IMR-90 (cell line): ENCODE measurements around the gene TMA7. TPM values are rescaled to one million over a fixed set of nuclear protein-coding genes. Genes with fewer than 3 reads are reported as not detected.

Experiments used
- ATAC-seq: fragments of 200-7000 bp; cut with Tn5 transposase; 2 replicates; pipeline ENCODE4 v1.9.1; 2020; ENCODE audit warnings: low read depth, mild to moderate bottlenecking, moderate library complexity
- BruUV-seq: library from RNA; stranded (reverse); fragments of 400-500 nt; replicated peaks from 2 replicates; lab custom pipeline; 2021; lab: Mats Ljungman, UMichigan
- CTCF ChIA-PET: fragments of 300-600 bp; formaldehyde crosslinking; extraction: SDS; loops from one replicate; lab custom pipeline; 2021; ENCODE audit warnings: antibody characterized with exemption; lab: Yijun Ruan, JAX
- POLR2A ChIA-PET: fragments of 300-600 bp; sonication (Branson Sonifier 250); formaldehyde crosslinking; loops from one replicate; lab custom pipeline; 2022; ENCODE audit warnings: antibody characterized with exemption; ENCODE audit not compliant: unreplicated experiment; lab: Charles Lee
- DNase-seq: peaks from one replicate; pipeline ENCODE4 v3.0.0; 2013
- H2AFZ ChIP-seq: replicated peaks from 2 replicates; pipeline ENCODE3; 2013; ENCODE audit warnings: low read length, mild to moderate bottlenecking; ENCODE audit not compliant: poor library complexity
- H2AK5ac ChIP-seq: 2 replicates; pipeline ENCODE4 v1.6.1; 2013; ENCODE audit warnings: low read depth, low read length, inconsistent platforms
- H2AK9ac ChIP-seq: replicated peaks from 2 replicates; pipeline ENCODE3; 2013; ENCODE audit warnings: mild to moderate bottlenecking, low read depth, low read length, moderate library complexity; ENCODE audit not compliant: poor library complexity
- H2BK120ac ChIP-seq: 2 replicates; pipeline ENCODE4 v1.6.1; 2013; ENCODE audit warnings: low read depth, low read length, inconsistent platforms
- H2BK15ac ChIP-seq: 3 replicates; pipeline ENCODE4 v1.6.1; 2013; ENCODE audit warnings: low read depth, low read length, inconsistent platforms
- H2BK20ac ChIP-seq: 2 replicates; pipeline ENCODE4 v1.6.1; 2013; ENCODE audit warnings: low read depth, mild to moderate bottlenecking, inconsistent platforms, low read length, moderate library complexity
- H2BK5ac ChIP-seq: 2 replicates; pipeline ENCODE4 v1.6.1; 2013; ENCODE audit warnings: mild to moderate bottlenecking, low read depth, low read length, inconsistent platforms; ENCODE audit not compliant: poor library complexity, severe bottlenecking
- H3K14ac ChIP-seq: replicated peaks from 2 replicates; pipeline ENCODE4 v1.6.1; 2013; ENCODE audit warnings: low read depth, low read length, inconsistent platforms
- H3K18ac ChIP-seq: 2 replicates; pipeline ENCODE4 v1.6.1; 2013; ENCODE audit warnings: low read depth, low read length, control low read depth
- H3K23ac ChIP-seq: 2 replicates; pipeline ENCODE4 v1.6.1; 2013; ENCODE audit warnings: low read depth, low read length, inconsistent platforms
- H3K27ac ChIP-seq: 2 replicates; pipeline ENCODE4 v1.5.1; 2013; ENCODE audit warnings: mild to moderate bottlenecking, control low read depth, low read length; ENCODE audit not compliant: insufficient read depth
- H3K27me3 ChIP-seq: 2 replicates; pipeline ENCODE4 v1.6.1; 2013; ENCODE audit warnings: low read length; ENCODE audit not compliant: control insufficient read depth, insufficient read depth
- H3K36me3 ChIP-seq: 2 replicates; pipeline ENCODE4 v1.6.1; 2013; ENCODE audit warnings: low read length, mixed read lengths; ENCODE audit not compliant: control insufficient read depth, insufficient read depth
- H3K4ac ChIP-seq: 2 replicates; pipeline ENCODE4 v1.6.1; 2013; ENCODE audit warnings: low read depth, low read length, inconsistent platforms
- H3K4me1 ChIP-seq: 2 replicates; pipeline ENCODE4 v1.6.1; 2013; ENCODE audit warnings: low read length, mixed read lengths; ENCODE audit not compliant: control insufficient read depth, insufficient read depth
- H3K4me2 ChIP-seq: 2 replicates; pipeline ENCODE4 v1.6.1; 2013; ENCODE audit warnings: low read depth, mild to moderate bottlenecking, control low read depth, low read length, moderate library complexity
- H3K4me3 ChIP-seq: 2 replicates; pipeline ENCODE4 v1.5.1; 2013; ENCODE audit warnings: low read depth, mild to moderate bottlenecking, control low read depth, low read length, moderate library complexity; ENCODE audit not compliant: insufficient read depth
- H3K56ac ChIP-seq: 2 replicates; pipeline ENCODE4 v1.6.1; 2013; ENCODE audit warnings: low read length, inconsistent platforms; ENCODE audit not compliant: insufficient read depth; ENCODE audit errors: extremely low read depth
- H3K79me1 ChIP-seq, 2 experiments: 2 replicates each; pipeline ENCODE4 v1.6.1; 2013; ENCODE audit warnings: low read length in 2 of 2, inconsistent platforms in 1 of 2, low read depth in 1 of 2
- H3K9ac ChIP-seq: 2 replicates; pipeline ENCODE4 v1.6.1; 2013; ENCODE audit warnings: low read depth, low read length, control low read depth
- H3K9me1 ChIP-seq: 2 replicates; pipeline ENCODE4 v1.6.1; 2013; ENCODE audit warnings: low read length, inconsistent platforms; ENCODE audit not compliant: insufficient read depth
- H3K9me3 ChIP-seq: 2 replicates; pipeline ENCODE4 v1.6.1; 2013; ENCODE audit warnings: low read length; ENCODE audit not compliant: control insufficient read depth, insufficient read depth
- H4K20me1 ChIP-seq: 2 replicates; pipeline ENCODE4 v1.6.1; 2013; ENCODE audit warnings: low read length, inconsistent platforms; ENCODE audit not compliant: insufficient read depth
- H4K5ac ChIP-seq: 2 replicates; pipeline ENCODE4 v1.6.1; 2013; ENCODE audit warnings: mild to moderate bottlenecking, low read depth, low read length, control low read depth
- H4K8ac ChIP-seq, 2 experiments: 2 replicates each; pipeline ENCODE4 v1.6.1; 2013; ENCODE audit warnings: low read depth in 2 of 2, low read length in 2 of 2, control low read depth in 1 of 2, inconsistent platforms in 1 of 2
- H4K91ac ChIP-seq: 2 replicates; pipeline ENCODE4 v1.6.1; 2013; ENCODE audit warnings: low read depth, low read length, inconsistent platforms; ENCODE audit not compliant: insufficient read depth
- BHLHE40 ChIP-seq: fragments of 150-350 bp; IDR thresholded peaks from 2 replicates; pipeline ENCODE4 v1.6.1; 2016; ENCODE audit warnings: mild to moderate bottlenecking, low read depth, low read length
- CEBPB ChIP-seq: IDR thresholded peaks from 2 replicates; pipeline ENCODE4 v1.6.1; 2012; ENCODE audit warnings: low read depth, low read length, improper control_type of control experiment
- CHD1 ChIP-seq: IDR thresholded peaks from 2 replicates; pipeline ENCODE4 v1.6.1; 2012; ENCODE audit warnings: low read depth, low read length, improper control_type of control experiment
- CTCF ChIP-seq: conservative IDR thresholded peaks from 2 replicates; pipeline ENCODE4 v1.5.1; 2012; ENCODE audit warnings: mild to moderate bottlenecking, low read depth, low read length, improper control_type of control experiment
- FOS ChIP-seq: fragments of 150-350 bp; IDR thresholded peaks from 2 replicates; pipeline ENCODE4 v1.6.1; 2016; ENCODE audit warnings: low read depth, low read length
- MAFK ChIP-seq: IDR thresholded peaks from 2 replicates; pipeline ENCODE4 v1.6.1; 2012; ENCODE audit warnings: low read depth, low read length, improper control_type of control experiment
- MAZ ChIP-seq: IDR thresholded peaks from 2 replicates; pipeline ENCODE4 v1.6.1; 2012; ENCODE audit warnings: low read depth, mild to moderate bottlenecking, low read length, improper control_type of control experiment, moderate library complexity, borderline replicate concordance
- MXI1 ChIP-seq: IDR thresholded peaks from 2 replicates; pipeline ENCODE4 v1.6.1; 2012; ENCODE audit warnings: low read depth, mild to moderate bottlenecking, low read length, moderate library complexity, borderline replicate concordance
- NFE2L2 ChIP-seq: fragments of 150-350 bp; IDR thresholded peaks from 2 replicates; pipeline ENCODE4 v1.6.1; 2016; ENCODE audit warnings: low read depth, mild to moderate bottlenecking, low read length
- POLR2A ChIP-seq: IDR thresholded peaks from 2 replicates; pipeline ENCODE4 v1.6.1; 2012; ENCODE audit warnings: mild to moderate bottlenecking, low read depth, low read length
- RAD21 ChIP-seq: IDR thresholded peaks from 2 replicates; pipeline ENCODE4 v1.6.1; 2012; ENCODE audit warnings: low read length, improper control_type of control experiment
- RCOR1 ChIP-seq: IDR thresholded peaks from 2 replicates; pipeline ENCODE4 v1.6.1; 2012; ENCODE audit warnings: mild to moderate bottlenecking, low read length, improper control_type of control experiment; ENCODE audit not compliant: insufficient replicate concordance
- RFX5 ChIP-seq: IDR thresholded peaks from 2 replicates; pipeline ENCODE4 v1.8.0; 2012; ENCODE audit warnings: low read depth, mild to moderate bottlenecking, low read length, moderate library complexity
- SMC3 ChIP-seq: fragments of 150-350 bp; IDR thresholded peaks from 2 replicates; pipeline ENCODE4 v1.6.1; 2016; ENCODE audit warnings: low read depth, mild to moderate bottlenecking, antibody characterized with exemption, low read length, moderate library complexity
- WGBS, 2 experiments: methylation state at CpG; one replicate each; pipeline versions ENCODE4 v1.1.5 to v1.1.7; 2013; ENCODE audit warnings: missing lambda C conversion rate in 2 of 2; ENCODE audit not compliant: insufficient read length in 1 of 2; ENCODE audit errors: extremely low coverage in 2 of 2; 5-methylcytosine and 5-hydroxymethylcytosine counted together
- dilution Hi-C: fragments of 300-500 bp; cut with HindIII; formaldehyde crosslinking; loops from one replicate; pipeline ENCODE4 v1.14.3; 2018; ENCODE audit warnings: low sequenced_read_pairs; ENCODE audit not compliant: unreplicated experiment
- in situ Hi-C: fragments of 300-500 bp; cut with MboI; formaldehyde crosslinking; loops from 3 replicates; pipeline ENCODE4 v1.14.3; 2019; ENCODE audit warnings: low sequenced_read_pairs, inconsistent platforms, mixed read lengths
- intact Hi-C: fragments of 100-400 bp; cut with micrococcal nuclease; formaldehyde crosslinking; loops from 2 replicates; pipeline ENCODE4 v1.10.0; 2022
- polyA plus RNA-seq, 3 experiments: library from polyadenylated mRNA; depleted of rRNA; stranded (reverse); fragments of >200 nt; gene quantifications; 2 replicates each; pipeline ENCODE4 v1.2.3, GENCODE V29; 2012; ENCODE audit warnings: low replicate concordance in 1 of 3
- total RNA-seq: library from RNA; depleted of rRNA; stranded (reverse); fragments of >200 nt; gene quantifications from 2 replicates; pipeline ENCODE4 v1.2.3, GENCODE V29; 2012
- TF ChIP-seq, protein P1 (sequence below): fragments of 150-350 bp; IDR thresholded peaks from 2 replicates; pipeline ENCODE4 v1.6.1; 2017; ENCODE audit warnings: mild to moderate bottlenecking, antibody characterized with exemption, low read length, low read depth
- TF ChIP-seq, protein P2 (sequence below): fragments of 150-350 bp; IDR thresholded peaks from 2 replicates; pipeline ENCODE4 v1.6.1; 2016; ENCODE audit warnings: low read depth, mild to moderate bottlenecking, low read length, moderate library complexity, borderline replicate concordance

Gene TMA7
- total and polyA plus RNA-seq, 2 of the 4 experiments (the other 2 are of a cell fraction): 81.9 to 240 TPM

GRCh38 chr3:48411041-48411588, 28.9 kb upstream of the TMA7 start:
- 100% methylated on average over 2 of the region's 9 CpGs; no CpG with 5 or more reads in 1 of the 2 experiments for WGBS, 2 experiments
- Histone ChIP-seq H2BK20ac (no peak overlapping the region), H3K4me2 (no peak overlapping the region), H2AK9ac (no peak overlapping the region), H2AFZ (no peak overlapping the region), H3K4me3 (no peak overlapping the region), H3K9me1 (no peaks in the 10 kb centered on the region), H2BK120ac (no peak overlapping the region), H2AK5ac (no peak overlapping the region), H3K9ac (no peak overlapping the region), H3K27me3 (no peaks in the 10 kb centered on the region), H3K56ac (no peak overlapping the region), H3K14ac (no peak overlapping the region), H3K23ac (no peak overlapping the region), H3K18ac (no peak overlapping the region), H2BK15ac (no peak overlapping the region), H3K36me3 (peaks cover 81% of the 10 kb centered on the region), H3K27ac (no peak overlapping the region), H4K20me1 (no peaks in the 10 kb centered on the region; the same call in 1 of the 2 replicates), H3K4me1 (no peaks in the 10 kb centered on the region), H2BK5ac (no peak overlapping the region), H4K8ac (no peak overlapping the region), H4K5ac (no peak overlapping the region), H3K79me1 (no peaks in the 10 kb centered on the region), H3K4ac (no peak overlapping the region), H4K91ac (no peak overlapping the region), H3K9me3 (no peaks in the 10 kb centered on the region)
- DNase-seq (no peak), ATAC-seq (no peak)
- BruUV-seq: no TSS peak
- TF ChIP-seq RCOR1: no peak
- no peak for TF ChIP-seq BHLHE40
- TF ChIP-seq SMC3: no peak
- no peak for TF ChIP-seq MAFK
- no peak for TF ChIP-seq POLR2A
- no peak for TF ChIP-seq MAZ
- no peak for TF ChIP-seq RAD21
- TF ChIP-seq CTCF: no peak
- TF ChIP-seq CHD1: no peak
- TF ChIP-seq, protein P1, sequence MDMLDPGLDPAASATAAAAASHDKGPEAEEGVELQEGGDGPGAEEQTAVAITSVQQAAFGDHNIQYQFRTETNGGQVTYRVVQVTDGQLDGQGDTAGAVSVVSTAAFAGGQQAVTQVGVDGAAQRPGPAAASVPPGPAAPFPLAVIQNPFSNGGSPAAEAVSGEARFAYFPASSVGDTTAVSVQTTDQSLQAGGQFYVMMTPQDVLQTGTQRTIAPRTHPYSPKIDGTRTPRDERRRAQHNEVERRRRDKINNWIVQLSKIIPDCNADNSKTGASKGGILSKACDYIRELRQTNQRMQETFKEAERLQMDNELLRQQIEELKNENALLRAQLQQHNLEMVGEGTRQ: no peak
- no peak for TF ChIP-seq NFE2L2
- TF ChIP-seq MXI1: no peak
- TF ChIP-seq RFX5: no peak
- TF ChIP-seq FOS: no peak
- TF ChIP-seq, protein P2, sequence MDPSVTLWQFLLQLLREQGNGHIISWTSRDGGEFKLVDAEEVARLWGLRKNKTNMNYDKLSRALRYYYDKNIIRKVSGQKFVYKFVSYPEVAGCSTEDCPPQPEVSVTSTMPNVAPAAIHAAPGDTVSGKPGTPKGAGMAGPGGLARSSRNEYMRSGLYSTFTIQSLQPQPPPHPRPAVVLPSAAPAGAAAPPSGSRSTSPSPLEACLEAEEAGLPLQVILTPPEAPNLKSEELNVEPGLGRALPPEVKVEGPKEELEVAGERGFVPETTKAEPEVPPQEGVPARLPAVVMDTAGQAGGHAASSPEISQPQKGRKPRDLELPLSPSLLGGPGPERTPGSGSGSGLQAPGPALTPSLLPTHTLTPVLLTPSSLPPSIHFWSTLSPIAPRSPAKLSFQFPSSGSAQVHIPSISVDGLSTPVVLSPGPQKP: no peak
- no peak for TF ChIP-seq CEBPB
- intact Hi-C loops: no loop called here
- ChIA-PET CTCF (no interaction called here), POLR2A (no interaction called here)
- in situ Hi-C loops: no loop called here
- dilution Hi-C loops: no loop called here
